Transverse colon (tissue), 4 donors: ENCODE data around the gene SLC39A7. TPM values are rescaled to one million over a fixed set of nuclear protein-coding genes. Genes with fewer than 3 reads are reported as not detected.

Experiments
- DNase-seq: peaks from one replicate; pipeline ENCODE4 v3.0.0-alpha.2; 2019
- H3K27ac ChIP-seq, 4 donors: fragments of 200-600 bp; sonication (generic); 2 replicates each; pipeline ENCODE4 v1.5.1; 2016 to 2018; ENCODE audit warnings: inconsistent platforms in 4 of 4
- H3K27me3 ChIP-seq: fragments of 200-600 bp; sonication (generic); 2 replicates; pipeline ENCODE4 v1.5.1; 2017; ENCODE audit warnings: inconsistent platforms
- H3K36me3 ChIP-seq, 4 donors: fragments of 200-600 bp; sonication (generic); 2 replicates each; pipeline ENCODE4 v1.5.1; 2017 to 2019; ENCODE audit warnings: inconsistent platforms in 4 of 4
- H3K4me1 ChIP-seq, 4 donors: fragments of 200-600 bp; sonication (generic); 2 replicates each; pipeline ENCODE4 v1.5.1; 2017 to 2020; ENCODE audit warnings: inconsistent platforms in 4 of 4
- H3K4me3 ChIP-seq, 4 donors: fragments of 200-600 bp; sonication (generic); 1 replicate in 1 of 4; 2 replicates in 3 of 4; pipeline versions ENCODE4 v1.5.1 to v1.6.1; 2017 to 2019; ENCODE audit warnings: inconsistent platforms in 4 of 4
- H3K9me3 ChIP-seq, 2 donors: fragments of 200-600 bp; sonication (generic); 2 replicates each; pipeline ENCODE4 v1.5.1; 2017 to 2019; ENCODE audit warnings: inconsistent platforms in 2 of 2
- CTCF ChIP-seq, 5 experiments: fragments of 200-600 bp in 3 of 5; fragments of 450-650 bp in 2 of 5; sonication (generic) in 3 of 5; IDR thresholded peaks; 1 replicate in 2 of 5; 2 replicates in 3 of 5; pipeline ENCODE4 v1.5.1; 2016 to 2017; ENCODE audit warnings: antibody characterized with exemption in 5 of 5, inconsistent platforms in 3 of 5, mild to moderate bottlenecking in 2 of 5, moderate library complexity in 1 of 5
- EP300 ChIP-seq: sonication (generic); formaldehyde crosslinking; IDR thresholded peaks from one replicate; pipeline ENCODE4 v1.6.1; 2017; ENCODE audit warnings: antibody characterized with exemption, low read depth
- POLR2A ChIP-seq: fragments of 450-650 bp; IDR thresholded peaks from one replicate; pipeline ENCODE4 v1.6.1; 2016; ENCODE audit warnings: antibody characterized with exemption, mild to moderate bottlenecking, moderate library complexity
- POLR2AphosphoS5 ChIP-seq, 3 donors: sonication (generic); formaldehyde crosslinking; IDR thresholded peaks; one replicate each; pipeline ENCODE4 v1.6.1; 2016; ENCODE audit warnings: antibody characterized with exemption in 3 of 3
- WGBS, 2 donors: methylation state at CpG; one replicate each; pipeline ENCODE4 v1.1.5; 2018; ENCODE audit warnings: low coverage in 1 of 2; 5-methylcytosine and 5-hydroxymethylcytosine counted together
- in situ Hi-C, 4 donors: fragments of 200-750 bp; cut with MboI; loops; one replicate each; pipeline versions ENCODE4 v1.15.0 to v1.15.1; 2017; ENCODE audit warnings: low sequenced_read_pairs in 3 of 4, low pct_ligation_motif_present in 1 of 4, low pct_unique_long_range_greater_than_20kb in 1 of 4
- intact Hi-C: fragments of 100-400 bp; cut with DNase I; formaldehyde crosslinking; loops from one replicate; pipeline ENCODE4 v1.15.1; 2023; ENCODE audit warnings: low total_unique reads
- total RNA-seq, 4 donors: library from RNA; depleted of rRNA; stranded (reverse); fragments of >200 nt; gene quantifications; one replicate each; pipeline ENCODE4 v1.1.0, GENCODE V29; 2016

Gene SLC39A7
- total RNA-seq, 4 donors from 2014 or later = 38.2 to 99.9 (median 60.5) TPM

DNA sequence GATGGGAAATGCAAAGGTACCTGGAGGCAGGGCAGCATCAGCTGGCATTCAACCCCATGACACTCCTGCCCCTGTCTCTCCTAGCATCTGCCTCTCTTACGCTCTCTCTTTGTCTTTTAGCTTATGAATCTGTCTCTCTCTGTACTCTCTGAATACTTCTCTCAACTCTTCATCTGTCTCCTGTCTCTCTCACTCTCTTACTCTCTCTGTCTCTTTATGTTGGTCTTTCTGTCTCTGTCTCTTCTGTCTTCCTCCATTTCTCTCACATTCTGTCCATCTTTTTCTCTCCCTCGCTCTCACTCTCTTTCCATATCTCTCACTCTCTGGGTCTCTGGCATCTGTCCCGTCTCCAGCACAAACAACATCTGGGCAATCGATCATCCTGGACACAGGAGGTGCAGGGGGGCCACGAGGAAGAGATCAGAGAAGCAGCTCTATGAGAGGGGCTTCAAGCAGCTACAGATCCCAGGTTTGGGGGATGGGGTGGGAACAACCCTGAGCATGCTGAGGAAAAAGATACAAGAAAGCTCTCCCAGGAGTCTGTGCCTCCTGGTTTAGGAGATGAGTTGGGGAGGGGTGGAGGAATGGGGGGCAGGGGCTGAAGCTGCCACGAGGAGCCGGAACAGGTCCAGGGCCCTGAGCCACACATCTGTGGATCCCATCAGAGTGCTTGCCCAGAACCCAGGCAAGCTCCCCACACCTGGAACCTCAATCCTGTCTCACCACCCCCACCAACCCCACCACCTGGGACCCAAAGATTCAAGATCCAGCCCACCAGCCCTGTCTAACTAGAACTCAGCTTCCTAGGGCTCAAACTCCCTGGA is 10.8 kb upstream of the SLC39A7 start:
- intact Hi-C loops = no loop called here
- Histone ChIP-seq H3K27me3 (peaks cover 37% of the 10 kb centered on the region), H3K9me3 (no peaks in the 10 kb centered on the region), H3K36me3 (peaks cover 0 to 7% (median 3%) of the 10 kb centered on the region in 4 donors), H3K27ac (no peak overlapping the region), H3K4me3 (no peak overlapping the region), H3K4me1 (peaks cover 9 to 20% (median 12%) of the 10 kb centered on the region in 4 donors)
- 65 to 69% methylated on average over 5 to 7 of the region's 7 CpGs for WGBS, 2 donors
- no peak for DNase-seq
- in situ Hi-C loops = no loop called here
- TF ChIP-seq POLR2AphosphoS5 (IDR thresholded peaks at IDR 0.05) (no peak), CTCF (IDR thresholded peaks at IDR 0.05) (no peak), EP300 (no peak), POLR2A (no peak)

DNA sequence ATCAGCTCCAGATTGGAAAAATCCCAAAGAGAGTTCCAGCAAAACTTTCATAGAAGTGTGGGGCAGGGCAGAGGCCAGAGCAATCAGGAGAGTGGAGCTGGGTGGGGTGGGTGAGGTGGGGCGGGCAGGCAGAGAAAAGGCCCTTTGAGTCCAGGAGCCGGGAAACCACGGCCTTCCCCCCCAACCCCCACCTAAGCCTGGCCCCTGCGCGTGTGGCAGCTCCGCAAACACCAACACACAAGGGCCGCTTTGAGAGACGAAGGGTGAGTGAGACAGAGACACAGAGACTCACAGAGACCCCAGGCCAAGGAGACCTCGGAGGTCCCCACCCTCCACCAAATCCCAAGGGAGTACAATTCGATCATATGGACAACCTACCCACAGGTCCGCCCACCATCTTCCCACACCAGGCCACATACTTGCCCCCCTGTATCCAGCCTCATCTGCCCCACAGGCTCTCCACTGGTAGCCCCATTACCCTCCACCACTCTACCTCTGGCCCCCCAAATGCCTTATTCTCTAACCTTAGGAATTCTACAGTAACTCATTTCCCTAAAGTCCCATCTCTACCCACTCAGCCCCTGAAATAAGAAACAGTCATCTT is 10.1 kb upstream of the SLC39A7 start:
- TF ChIP-seq EP300 = no peak
- TF ChIP-seq POLR2AphosphoS5 (IDR thresholded peaks at IDR 0.05) = no peak
- TF ChIP-seq POLR2A = no peak
- no peak for TF ChIP-seq CTCF (IDR thresholded peaks at IDR 0.05)
- Histone ChIP-seq H3K4me1 (peaks cover 9 to 20% (median 12%) of the 10 kb centered on the region in 4 donors), H3K36me3 (peaks cover 0 to 14% (median 5%) of the 10 kb centered on the region in 4 donors), H3K9me3 (no peaks in the 10 kb centered on the region), H3K4me3 (no peak overlapping the region), H3K27me3 (peaks cover 37% of the 10 kb centered on the region), H3K27ac (no peak overlapping the region)
- intact Hi-C loops = no loop called here
- WGBS, 2 donors = 67 to 84% methylated on average over 1 to 10 of the region's 11 CpGs
- DNase-seq = no peak
- in situ Hi-C loops = no loop called here

DNA sequence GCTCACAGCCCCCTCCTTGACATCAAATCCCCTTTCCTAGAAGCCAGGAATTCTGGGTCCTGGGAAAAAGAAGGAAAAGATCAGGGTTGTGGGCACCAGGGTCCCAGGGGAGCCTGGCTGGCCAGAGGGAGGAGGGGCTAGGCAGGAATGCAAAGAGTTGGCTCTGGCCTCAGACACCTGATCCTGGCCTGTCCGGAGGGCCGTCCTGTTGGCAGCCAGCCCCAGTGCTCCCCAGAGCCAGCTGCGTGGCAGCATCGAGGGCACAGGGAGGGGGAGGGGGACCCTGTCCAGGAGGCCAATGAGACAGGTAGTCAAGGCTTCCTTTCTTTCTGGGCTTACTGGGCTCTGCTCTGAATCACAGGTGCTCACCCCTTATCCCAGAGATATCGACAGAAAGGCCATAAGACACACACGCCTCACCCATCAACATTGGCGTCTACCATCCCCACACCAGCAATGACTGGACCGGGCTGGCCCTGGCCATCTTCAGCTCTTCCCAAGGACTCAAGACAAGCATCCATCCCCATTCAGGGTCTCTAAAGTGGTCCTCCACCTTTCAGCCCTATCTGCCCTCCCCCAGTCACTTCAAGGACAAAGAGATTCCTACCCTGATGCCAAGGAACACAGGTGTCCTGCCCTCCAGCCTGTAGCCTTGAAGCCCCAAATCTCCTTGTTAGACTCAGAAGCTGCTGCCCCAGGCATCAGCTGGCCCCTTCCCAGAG is 9.1 kb upstream of the SLC39A7 start:
- H3K4me1 ChIP-seq = peaks cover 9 to 20% (median 12%) of the 10 kb centered on the region in 4 donors
- in situ Hi-C loops = no loop called here
- intact Hi-C loops = no loop called here
- 40% methylated on average over 8 of the region's 8 CpGs; no CpG with 5 or more reads in 1 of the 2 donors for WGBS, 2 donors
- peaks cover 37% of the 10 kb centered on the region for H3K27me3 ChIP-seq
- H3K36me3 ChIP-seq = peaks cover 0 to 18% (median 7%) of the 10 kb centered on the region in 4 donors
- no peak for DNase-seq
- no peaks in the 10 kb centered on the region for H3K9me3 ChIP-seq
- H3K27ac ChIP-seq = no peak overlapping the region
- TF ChIP-seq CTCF (IDR thresholded peaks at IDR 0.05) = no peak
- TF ChIP-seq EP300 = no peak
- no peak for TF ChIP-seq POLR2A
- no peak for TF ChIP-seq POLR2AphosphoS5 (IDR thresholded peaks at IDR 0.05)
- H3K4me3 ChIP-seq = no peak overlapping the region

GRCh38 chr6:33192105-33192646 is 8.5 kb upstream of the SLC39A7 start, which contains the start of gene COL11A2:
Gene COL11A2 (minus strand): TSS chr6:33192467. CDS start chr6:33192240, 227 bp downstream.
- peak within 1 kb of the TSS in 3 of 4 donors; percentile 6 to 46 (median 44) for H3K27ac ChIP-seq
- WGBS, 2 donors = 8% methylated on average over 30 of the region's 35 CpGs; no CpG with 5 or more reads in 1 of the 2 donors
- in situ Hi-C loops = no loop called here
- no peaks in the 10 kb centered on the region for H3K9me3 ChIP-seq
- DNase-seq = no peak
- peak within 1 kb of the TSS; percentile 10 to 45 (median 32) for H3K4me3 ChIP-seq
- H3K4me1 ChIP-seq = peaks cover 9 to 20% (median 12%) of the 10 kb centered on the region in 4 donors
- H3K27me3 ChIP-seq = peaks cover 37% of the 10 kb centered on the region
- TF ChIP-seq EP300 = no peak
- no peak for TF ChIP-seq POLR2AphosphoS5 (IDR thresholded peaks at IDR 0.05)
- intact Hi-C loops = no loop called here
- H3K36me3 ChIP-seq = peaks cover 0 to 19% (median 9%) of the 10 kb centered on the region in 4 donors
